ENCODE measurements around the gene HINT3.

DNA sequence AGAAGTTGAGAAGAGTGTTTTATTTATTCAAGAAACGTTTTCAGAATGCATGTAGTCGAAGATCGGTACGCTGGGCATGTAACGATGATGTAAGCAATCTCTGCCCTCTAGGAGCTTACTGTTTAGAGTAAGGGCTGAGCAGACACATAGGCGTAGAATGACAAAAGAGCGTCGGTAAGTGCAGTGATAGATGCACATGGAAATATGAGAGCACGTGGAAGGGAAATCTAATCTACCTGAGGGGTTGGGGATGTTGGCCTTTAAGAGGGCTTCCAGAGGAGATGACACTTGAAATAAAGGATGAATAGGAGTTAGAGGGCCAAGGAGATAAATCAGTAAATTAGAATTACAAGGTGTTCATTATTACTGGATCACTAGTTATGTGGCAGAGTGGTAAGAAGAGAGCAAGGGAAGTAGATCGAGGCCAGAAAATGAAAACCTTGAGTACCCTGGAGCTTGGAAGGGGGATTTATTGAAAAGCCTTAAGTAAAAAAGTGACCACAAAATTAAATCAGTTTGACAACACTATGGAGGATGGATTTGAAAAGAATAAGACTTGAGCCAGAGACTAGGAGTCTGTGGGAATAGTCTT lies 30.6 kb downstream of the HINT3 start:
- TF ChIP-seq FOXM1 (IDR thresholded peaks at IDR 0.05; ENCODE audit: borderline replicate concordance), result no peak
- no peak for TF ChIP-seq ZNF384 (IDR thresholded peaks at IDR 0.05)
- no peak for TF ChIP-seq HDGF (IDR thresholded peaks at IDR 0.05; ENCODE audit: borderline replicate concordance)
- TF ChIP-seq TARDBP (IDR thresholded peaks at IDR 0.05), result no peak
- TF ChIP-seq FOXK2 (IDR thresholded peaks at IDR 0.05), result no peak
- no peak for TF ChIP-seq FOXA1 (IDR thresholded peaks at IDR 0.05)

All from HEK293T (cell line).